Fibroblast of the aortic adventitia (primary cell): ENCODE results near the gene AMMECR1L. TPM values are rescaled to one million over a fixed set of nuclear protein-coding genes. Genes with fewer than 3 reads are reported as not detected.

Source experiments
- DNase-seq: peaks from one replicate; pipeline ENCODE4 v3.0.0-alpha.2; 2010; ENCODE audit warnings: low read depth
- H3K4me3 ChIP-seq: 2 replicates; pipeline ENCODE4 v1.5.1; 2011; ENCODE audit warnings: low read depth, mild to moderate bottlenecking, control low read depth, low read length, moderate library complexity
- total RNA-seq: library from RNA; depleted of rRNA; stranded (reverse); fragments of >200 nt; gene quantifications from 2 replicates; pipeline ENCODE4 v1.2.3, GENCODE V29; 2012; ENCODE audit warnings: low replicate concordance
- TF ChIP-seq, protein P1 (sequence below): IDR thresholded peaks from 2 replicates; pipeline ENCODE4 v1.5.1; 2011; ENCODE audit warnings: mild to moderate bottlenecking, low read length, control low read depth, inconsistent platforms; ENCODE audit not compliant: insufficient read depth

AMMECR1L gene
- total RNA-seq, 1 donor, result 12.4 TPM

DNA sequence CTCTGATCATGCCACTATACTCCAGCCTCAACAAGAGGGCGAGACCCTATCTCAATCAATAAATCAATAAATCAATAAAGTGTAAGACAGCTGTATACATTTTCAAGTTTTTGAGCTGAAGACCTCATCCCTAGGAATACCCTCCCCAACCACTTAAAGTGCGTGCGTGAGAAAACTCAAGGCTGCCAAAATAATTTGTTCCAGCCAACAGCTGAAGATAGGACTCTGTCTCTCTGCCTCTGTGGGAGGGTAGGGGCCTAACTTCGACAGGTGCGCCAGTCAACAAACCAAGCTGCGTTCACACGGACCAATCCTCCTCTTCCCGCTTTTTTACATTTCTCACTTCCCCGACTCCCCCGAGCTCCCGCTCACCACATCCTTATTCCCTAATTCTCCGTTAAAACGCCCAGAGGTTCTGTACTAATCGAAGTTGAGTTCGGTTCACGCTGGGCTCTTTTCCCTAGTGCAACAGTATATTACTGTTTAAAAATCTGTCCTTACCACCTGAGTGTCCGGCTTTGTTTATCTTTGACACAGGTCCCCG is 28.4 kb downstream of the AMMECR1L start:
- TF ChIP-seq, protein P1, sequence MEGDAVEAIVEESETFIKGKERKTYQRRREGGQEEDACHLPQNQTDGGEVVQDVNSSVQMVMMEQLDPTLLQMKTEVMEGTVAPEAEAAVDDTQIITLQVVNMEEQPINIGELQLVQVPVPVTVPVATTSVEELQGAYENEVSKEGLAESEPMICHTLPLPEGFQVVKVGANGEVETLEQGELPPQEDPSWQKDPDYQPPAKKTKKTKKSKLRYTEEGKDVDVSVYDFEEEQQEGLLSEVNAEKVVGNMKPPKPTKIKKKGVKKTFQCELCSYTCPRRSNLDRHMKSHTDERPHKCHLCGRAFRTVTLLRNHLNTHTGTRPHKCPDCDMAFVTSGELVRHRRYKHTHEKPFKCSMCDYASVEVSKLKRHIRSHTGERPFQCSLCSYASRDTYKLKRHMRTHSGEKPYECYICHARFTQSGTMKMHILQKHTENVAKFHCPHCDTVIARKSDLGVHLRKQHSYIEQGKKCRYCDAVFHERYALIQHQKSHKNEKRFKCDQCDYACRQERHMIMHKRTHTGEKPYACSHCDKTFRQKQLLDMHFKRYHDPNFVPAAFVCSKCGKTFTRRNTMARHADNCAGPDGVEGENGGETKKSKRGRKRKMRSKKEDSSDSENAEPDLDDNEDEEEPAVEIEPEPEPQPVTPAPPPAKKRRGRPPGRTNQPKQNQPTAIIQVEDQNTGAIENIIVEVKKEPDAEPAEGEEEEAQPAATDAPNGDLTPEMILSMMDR, result no peak
- peak; percentile 6 for DNase-seq
- peak overlapping the region; percentile 92 for H3K4me3 ChIP-seq

DNA sequence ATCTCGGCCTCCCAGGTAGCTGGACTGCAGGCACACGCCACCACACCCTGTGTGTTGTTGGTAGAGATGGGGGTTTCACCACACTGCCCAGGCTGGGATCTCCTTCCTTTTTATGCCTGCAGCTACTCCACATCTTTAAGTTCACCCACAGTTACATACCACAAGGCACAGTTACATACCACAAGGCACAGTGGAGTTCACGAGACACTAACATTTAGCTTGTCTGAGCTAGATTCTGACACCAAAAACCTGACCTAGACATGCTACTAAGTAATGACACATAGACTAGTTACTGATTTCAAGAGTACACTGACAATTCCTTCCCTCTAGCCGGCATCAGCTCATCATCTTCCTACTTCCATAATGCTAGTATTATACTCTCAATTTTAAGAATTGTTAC is 32.1 kb downstream of the AMMECR1L start:
- TF ChIP-seq, protein P1, result no peak
- H3K4me3 ChIP-seq, result no peak overlapping the region
- DNase-seq, result no peak

DNA sequence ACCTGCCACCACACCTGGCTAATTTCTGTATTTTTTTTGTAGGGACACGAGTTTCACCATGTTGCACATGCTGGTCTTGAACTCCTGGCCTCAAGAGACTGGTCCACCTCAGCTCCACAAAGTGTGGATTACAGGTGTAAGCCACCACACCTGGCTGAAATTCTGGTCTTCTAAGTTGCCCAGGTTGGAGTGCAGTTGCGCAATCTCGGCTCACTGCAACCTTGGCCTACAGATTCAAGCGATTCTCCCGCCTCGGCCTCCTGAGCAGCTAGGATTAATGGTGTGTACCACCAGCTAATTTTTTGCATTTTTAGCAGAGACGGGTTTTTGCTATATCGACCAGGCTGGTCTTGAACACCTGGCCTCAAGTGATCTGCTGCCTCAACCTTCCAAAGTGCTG is 33.4 kb downstream of the AMMECR1L start:
- DNase-seq, result no peak
- no peak overlapping the region for H3K4me3 ChIP-seq
- TF ChIP-seq, protein P1, result no peak

DNA sequence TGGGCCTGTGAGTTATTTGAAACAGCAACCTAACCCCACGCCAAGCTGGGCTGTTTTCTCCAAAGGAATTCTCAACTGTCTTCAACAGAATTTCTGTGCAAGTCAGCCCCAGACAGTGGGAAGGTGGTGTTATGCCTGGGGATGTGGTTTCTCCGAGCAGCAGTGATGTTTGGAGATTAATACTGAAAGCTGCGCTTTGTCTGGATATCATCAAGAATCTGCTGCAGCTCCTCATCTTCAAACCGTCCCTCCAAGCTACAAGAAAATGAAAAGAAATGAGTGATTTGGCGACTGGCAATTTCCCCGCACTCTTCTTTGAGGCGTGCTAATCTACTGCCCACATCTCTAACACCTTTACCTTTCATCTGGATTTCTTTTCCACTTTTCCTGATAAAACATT is 37.8 kb downstream of the AMMECR1L start:
- no peak for DNase-seq
- H3K4me3 ChIP-seq, result no peak overlapping the region
- TF ChIP-seq, protein P1, result no peak

DNA sequence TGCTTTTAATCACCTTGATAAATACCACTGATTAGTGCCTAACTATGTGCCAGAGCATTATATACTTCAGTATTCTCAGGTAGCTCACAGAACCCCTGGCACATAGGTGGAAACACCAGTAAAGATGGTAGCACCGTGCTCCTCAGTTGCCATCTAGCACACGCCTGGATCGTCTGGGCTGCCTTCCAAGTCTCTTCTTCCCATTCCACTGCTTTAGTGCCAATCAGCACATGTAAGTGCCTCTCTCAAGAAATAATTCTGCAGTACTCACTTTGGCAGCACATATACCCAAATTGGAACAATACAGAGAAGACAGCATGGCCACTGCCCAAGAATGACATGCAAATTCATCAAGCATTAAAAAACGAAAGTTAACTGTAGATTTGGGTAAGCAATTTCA is 40.8 kb downstream of the AMMECR1L start:
- TF ChIP-seq, protein P1, result no peak
- H3K4me3 ChIP-seq, result no peak overlapping the region
- no peak for DNase-seq

DNA sequence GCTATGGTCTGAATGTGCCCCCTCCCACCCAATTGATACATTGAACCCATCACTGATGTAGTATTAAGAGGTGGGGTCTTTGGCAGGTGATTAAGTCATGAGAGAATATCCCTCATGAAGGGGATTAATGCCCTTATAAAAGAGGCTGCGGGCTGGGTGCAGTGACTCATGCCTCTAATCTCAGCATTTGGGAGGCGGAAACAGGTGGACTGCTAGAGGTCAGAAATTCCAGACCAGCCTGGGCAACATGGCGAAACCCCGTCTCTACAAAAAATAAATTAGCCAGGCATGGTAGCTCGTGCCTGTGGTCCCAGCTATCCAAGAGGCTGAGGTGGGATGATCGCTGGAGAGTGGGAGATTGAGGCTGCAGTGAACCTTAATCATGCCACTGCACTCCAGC is 42.1 kb downstream of the AMMECR1L start:
- no peak for DNase-seq
- TF ChIP-seq, protein P1, result no peak
- H3K4me3 ChIP-seq, result no peak overlapping the region
